ENCODE data around the gene JAKMIP1.
"Not testable (repeated sequence)": the region's sequence is repeated elsewhere in the genome, so short reads cannot be mapped to it uniquely, and the experiment has no call there.

JAKMIP1 gene

GRCh38 chr4:6028168-6028567 is 172.2 kb downstream of the JAKMIP1 start:
- DNase-seq = no peak

DNA sequence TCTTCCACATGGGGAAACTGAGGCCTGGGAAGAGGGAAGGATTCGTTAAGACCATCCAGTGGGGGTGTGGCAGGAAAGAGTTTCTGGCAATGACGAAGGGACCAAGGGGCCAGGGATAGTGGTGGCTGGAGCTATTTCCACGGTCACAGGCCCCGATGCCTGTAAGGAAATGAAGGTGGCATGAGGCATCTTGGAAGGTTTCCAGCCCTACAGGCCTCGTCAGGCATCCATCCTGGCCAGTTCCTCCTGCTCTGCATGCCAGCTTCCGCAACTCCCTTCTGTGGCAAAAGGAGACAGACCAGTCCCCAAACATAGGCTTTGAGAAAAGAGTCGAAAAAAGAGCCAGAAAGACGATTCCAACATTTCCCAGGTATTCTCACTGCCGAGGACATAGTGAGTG is 173.0 kb downstream of the JAKMIP1 start:
- DNase-seq = no peak

DNA sequence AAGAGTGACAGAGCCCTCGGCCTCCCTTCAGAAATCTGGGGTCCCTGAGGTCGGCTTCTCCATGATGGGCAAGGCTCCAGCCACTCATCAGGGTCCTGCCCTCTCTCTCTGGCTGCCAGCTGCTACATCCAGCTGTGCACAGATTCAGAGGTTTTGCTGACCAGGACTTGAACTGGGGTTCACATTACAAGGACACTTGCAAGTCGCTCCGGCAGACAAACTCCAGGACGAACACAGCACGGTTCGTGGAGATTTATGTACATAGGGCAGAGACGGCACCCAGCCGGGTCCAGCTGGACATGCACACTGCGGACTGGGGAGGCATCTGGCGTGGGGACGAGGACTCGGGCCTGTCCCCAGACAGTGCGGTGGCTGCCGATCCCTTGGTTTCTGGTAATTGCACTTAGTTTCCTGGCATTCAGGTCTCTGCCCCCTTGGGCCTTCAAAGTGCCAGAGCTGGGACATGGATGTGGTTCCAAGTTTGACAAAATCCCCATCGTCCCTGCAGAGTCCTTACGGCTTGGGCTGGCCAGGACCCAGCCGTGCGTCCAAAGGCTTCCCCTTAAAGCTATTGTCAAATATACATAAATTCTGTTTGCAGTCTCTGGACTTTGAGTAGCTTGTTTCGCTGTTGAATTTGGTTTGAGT is 175.9 kb downstream of the JAKMIP1 start:
- no peak for DNase-seq

GRCh38 chr4:6023731-6024130 is 176.6 kb downstream of the JAKMIP1 start:
- no peak for DNase-seq

DNA sequence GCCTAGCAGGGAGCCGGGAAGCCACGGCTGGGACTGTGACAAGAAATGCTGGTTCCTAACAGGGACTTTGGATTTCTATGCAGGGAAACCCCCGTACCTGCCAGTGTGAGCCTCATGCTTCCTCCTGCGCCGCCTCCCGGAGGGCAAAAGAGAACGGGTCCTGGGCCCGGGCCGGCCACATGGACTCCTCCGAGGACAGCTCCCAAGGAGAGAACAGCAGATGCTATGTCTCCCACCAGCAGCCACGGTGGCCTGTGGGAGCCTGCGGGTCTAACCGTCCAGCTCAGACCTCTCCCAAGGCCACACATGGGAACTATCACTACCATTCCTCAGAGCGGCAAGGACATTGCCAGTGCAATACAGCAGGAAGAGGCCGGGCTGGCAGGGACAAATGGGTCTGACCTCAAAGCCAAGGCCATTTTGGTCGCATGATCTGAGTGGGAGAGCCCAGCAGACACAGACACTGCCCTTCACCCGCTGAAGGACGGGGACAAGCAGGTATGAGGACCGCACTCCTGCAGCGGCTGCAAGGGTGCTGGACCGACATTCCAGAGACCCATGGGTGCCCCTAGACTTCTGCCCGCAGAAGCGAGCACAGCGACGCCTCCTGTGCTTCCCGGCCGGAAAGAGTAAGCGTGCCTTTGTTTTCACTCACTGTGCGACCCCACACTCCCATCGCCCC is 177.6 kb downstream of the JAKMIP1 start:
- no peak for DNase-seq

- DNase-seq = no peak
Observed at GRCh38 chr4:6021831-6022606, 178.3 kb downstream of the JAKMIP1 start.

- DNase-seq = no peak
Observed at GRCh38 chr4:6020613-6021012, 179.7 kb downstream of the JAKMIP1 start.

GRCh38 chr4:6019316-6020263 is 180.8 kb downstream of the JAKMIP1 start:
- DNase-seq = no peak

DNA sequence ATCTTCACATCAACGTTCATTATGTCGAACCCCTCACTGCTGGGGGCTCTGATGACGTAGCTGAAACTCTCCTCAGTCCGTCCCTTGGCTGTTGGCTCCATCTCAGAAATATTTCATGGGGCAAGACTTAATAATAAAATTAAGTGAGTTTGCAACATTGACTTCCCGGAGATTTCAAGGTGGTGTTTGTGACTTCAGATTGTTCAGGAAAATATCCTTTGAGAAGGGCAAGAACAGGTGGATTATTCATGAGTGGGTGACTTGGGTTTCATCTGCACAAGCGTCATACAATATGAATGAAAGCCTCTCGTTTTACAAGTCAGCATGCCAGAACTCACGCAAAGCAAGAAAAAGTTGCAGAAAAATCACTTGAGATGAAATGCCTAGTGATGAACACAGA is 182.0 kb downstream of the JAKMIP1 start, which contains the start of gene C4orf50:
Gene C4orf50 (minus strand): TSS at position 101 of the 400 bp plus-strand sequence.
- DNase-seq = no peak

DNA sequence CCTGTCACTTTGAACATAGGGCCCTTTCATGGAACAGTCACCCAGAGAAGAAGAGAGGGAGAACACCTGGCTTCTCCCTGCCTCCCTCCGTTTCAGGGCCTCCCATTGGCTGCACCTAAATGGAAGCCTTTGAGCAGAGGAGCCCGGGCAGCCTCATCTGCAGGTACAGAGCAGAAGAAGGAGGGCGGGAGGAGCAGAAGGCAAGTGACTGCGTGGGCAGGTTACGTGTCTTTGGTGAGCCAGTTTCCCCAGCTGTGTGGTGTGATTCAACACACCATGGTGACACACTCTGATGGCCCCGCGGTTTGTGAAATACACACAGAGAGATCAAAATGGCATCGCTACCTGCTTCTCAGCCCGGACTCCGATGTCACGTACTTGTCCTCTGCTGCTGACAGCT is 182.5 kb downstream of the JAKMIP1 start:
- DNase-seq = no peak

- DNase-seq = no peak
Observed at GRCh38 chr4:6017030-6017429, 183.3 kb downstream of the JAKMIP1 start.

DNA sequence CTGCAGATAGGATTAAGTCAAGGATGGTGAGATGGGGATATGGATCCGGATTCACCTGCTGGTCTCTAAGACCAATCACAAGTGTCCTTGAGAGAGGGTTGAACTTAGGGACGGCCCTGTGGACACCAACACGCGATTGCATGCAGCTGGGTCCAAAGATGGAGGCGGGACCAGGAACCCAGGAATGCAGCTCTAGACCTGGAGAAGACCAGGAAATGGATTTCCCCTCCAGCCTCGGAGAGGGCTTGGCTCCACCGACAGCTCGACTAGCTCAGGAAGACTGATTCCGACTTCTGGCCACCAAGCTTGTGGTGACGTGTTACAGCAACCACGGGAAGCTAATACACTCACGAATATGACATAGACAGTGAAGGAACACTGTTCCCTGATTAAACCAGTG is 186.8 kb downstream of the JAKMIP1 start:
- no peak for DNase-seq

DNA sequence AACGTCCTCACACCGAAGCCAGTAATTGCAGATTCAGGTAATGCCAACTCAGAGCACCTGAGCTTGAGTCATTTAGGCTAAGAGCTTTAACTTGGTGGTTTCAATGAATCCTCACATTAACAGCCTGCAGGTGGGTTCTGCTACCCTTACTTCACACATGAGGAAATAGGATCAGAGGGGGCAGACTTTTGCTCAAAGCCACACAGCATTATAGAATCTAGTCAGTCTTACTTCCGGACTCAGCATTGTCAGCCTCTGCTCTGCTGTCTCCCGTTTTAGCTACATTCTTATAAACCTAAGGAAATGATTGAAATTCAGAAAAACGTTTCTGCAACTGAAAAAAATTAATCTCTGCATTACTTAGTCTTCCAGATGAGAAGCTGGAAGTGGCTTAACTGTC is 188.1 kb downstream of the JAKMIP1 start:
- no peak for DNase-seq

- no peak for DNase-seq
Observed at GRCh38 chr4:6011686-6012085, 188.7 kb downstream of the JAKMIP1 start.

GRCh38 chr4:6011271-6011671 is 189.1 kb downstream of the JAKMIP1 start:
- DNase-seq = no peak

DNA sequence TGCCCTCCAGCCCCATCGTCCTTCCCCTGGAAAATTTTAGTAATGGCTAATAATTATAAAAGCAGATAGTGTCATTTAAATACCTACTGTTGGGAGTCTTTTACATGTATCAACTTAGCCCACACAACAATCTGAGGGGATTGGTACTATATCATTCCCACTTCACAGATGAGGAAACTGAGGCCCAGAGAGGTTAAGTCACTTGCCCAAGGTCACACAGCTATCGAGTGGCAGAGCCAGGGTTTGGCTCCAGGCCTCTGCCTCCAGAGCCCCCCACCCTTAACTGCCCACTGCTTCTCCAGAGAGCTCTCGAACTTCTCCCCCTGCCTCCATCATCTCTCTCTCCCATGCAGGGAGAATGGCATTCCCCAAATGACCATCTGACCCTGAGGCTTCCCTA is 189.6 kb downstream of the JAKMIP1 start:
- no peak for DNase-seq

DNA sequence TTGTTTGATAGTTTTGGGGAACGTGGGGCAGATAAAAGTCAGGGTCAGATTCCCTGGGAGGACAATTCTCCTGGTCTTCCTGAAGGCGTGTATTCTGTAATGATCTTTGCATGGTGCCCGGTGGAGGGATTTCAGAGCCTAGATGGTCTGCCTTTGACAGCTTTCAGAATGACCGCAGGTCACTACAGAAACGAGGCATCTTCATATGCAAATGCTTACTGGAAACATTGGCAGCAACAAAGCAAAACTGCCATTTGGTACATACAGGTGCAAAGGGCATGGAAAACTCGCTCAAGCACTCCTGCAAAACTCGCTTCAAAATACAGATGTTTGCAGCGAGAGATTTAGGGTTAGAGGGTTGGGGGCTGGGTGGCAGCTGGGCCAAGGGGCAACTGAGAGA is 190.9 kb downstream of the JAKMIP1 start:
- DNase-seq = no peak

GRCh38 chr4:6008766-6009385 is 191.5 kb downstream of the JAKMIP1 start:
- DNase-seq = no peak

- DNase-seq = no peak
Observed at GRCh38 chr4:6008092-6008551, 192.2 kb downstream of the JAKMIP1 start.

GRCh38 chr4:6005175-6005574 is 195.2 kb downstream of the JAKMIP1 start:
- DNase-seq = no peak

- DNase-seq = not testable (repeated sequence)
Observed at GRCh38 chr4:6003485-6003884, 196.9 kb downstream of the JAKMIP1 start.

DNA sequence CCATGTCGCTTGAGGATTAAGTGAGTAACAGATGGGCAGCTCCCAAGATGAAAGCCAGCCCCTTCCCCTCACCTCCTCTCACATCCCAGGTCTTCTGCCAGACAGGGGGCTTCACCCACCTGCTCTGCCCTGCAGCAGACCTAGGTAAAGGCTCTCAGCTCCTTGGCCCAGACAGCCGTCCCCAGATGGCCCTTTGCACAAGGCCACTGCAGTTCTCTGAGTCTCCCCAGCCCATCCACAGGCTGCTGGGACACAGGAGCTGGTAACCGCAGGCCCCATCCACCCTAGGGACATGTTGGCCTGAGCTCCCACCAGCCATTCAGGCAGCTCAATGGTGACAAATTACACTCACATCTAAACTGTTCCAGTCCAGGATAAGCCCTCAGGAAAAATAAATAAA is 197.4 kb downstream of the JAKMIP1 start:
- DNase-seq = no peak

Measured in GOT3 (cell line).